Measurements from ENCODE around the gene TUBGCP3. TPM values are rescaled to one million over a fixed set of nuclear protein-coding genes. Genes with fewer than 3 reads are reported as not detected.
A peak's percentile ranks its signal among the peaks of the same experiment; 100 is the strongest.

The TUBGCP3 gene
- total RNA-seq, 2 experiments from 2014 or later = 56.9 to 57.4 TPM

DNA sequence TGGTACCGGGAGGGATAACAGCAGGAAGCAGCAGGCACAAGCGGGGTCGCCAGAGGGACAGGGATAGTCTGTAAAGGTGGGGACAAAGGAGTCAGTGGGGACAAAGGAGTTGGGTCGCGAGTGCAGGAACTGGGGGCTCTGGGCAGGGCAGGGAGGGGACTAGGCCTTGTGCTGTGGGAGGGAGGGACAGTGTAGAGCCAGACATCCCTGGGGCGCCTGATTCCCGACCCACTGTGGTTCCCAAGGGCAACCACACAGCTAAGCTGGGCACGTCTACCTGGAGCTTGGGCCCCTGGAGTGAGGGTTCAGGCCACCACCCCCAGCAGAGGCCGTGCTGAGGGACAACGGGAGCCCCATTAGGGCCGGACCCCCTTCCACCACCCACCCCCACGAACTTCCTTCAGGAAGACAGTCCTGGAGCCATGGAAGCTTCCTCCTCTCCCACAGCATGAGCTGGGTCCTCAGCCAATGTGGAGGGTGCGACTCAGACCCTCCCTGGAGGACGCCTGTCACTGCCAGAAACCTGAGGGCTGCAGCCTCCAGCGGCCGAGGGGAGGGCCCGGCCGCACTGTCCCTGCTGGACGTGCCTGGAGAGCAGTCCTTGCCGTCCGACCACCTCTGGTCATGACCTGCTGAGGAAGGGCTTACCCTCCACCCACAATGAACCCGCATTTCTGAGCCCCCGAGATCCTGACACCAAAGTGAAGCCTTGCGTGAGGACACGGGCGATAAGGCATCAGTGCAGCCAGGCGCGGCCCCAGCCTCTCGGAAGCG is 133.9 kb downstream of the TUBGCP3 start:
- DNase-seq = peak; percentile 7
- peaks cover 4% of the 10 kb centered on the region for H3K27me3 Mint-ChIP-seq
- ChIA-PET POLR2A (no interaction called here), CTCF (interaction anchor here (1.4 kb wide), 1 partner anchor 11 kb away, joined by 3 read pairs; no protein-coding TSS in a partner anchor)
- H3K9me3 Mint-ChIP-seq = peaks cover 2% of the 10 kb centered on the region
- no peaks in the 10 kb centered on the region for H3K36me3 Mint-ChIP-seq (ENCODE audit: low read depth)
- no peak overlapping the region for H3K27ac Mint-ChIP-seq
- no peak overlapping the region for H3K4me3 Mint-ChIP-seq
- no peaks in the 10 kb centered on the region for H3K4me1 Mint-ChIP-seq

DNA sequence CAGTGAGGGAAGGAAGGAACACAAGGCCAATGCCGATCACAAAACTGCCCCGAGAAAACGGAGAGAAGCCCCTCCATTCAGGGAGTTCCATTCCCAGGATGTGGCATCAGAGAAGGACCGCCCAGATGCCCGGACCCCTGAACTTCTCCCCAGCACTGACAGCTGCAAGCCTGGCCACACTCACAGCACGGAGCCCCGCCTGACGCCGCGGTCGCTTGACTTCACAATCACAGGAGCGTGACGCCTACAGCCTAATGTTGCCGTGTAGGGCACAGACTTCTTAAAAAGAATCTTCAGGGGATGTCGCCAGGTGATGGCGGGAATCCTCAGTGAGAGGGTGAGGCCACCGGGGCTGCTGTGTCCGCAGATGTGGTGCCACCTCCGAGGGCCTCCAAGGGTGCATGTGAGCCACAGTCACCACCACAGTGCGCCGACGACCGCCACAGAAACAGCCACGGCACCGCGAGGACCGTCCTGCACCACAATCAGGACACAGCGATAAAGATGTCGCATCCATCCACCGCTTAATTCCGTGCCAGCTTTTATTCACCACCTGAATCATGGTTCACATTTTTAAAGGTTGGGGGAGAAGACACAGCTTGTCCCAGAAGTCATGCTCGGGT is 134.6 kb downstream of the TUBGCP3 start:
- Mint-ChIP-seq H3K27me3 (no peaks in the 10 kb centered on the region), H3K4me1 (no peaks in the 10 kb centered on the region), H3K27ac (no peak overlapping the region), H3K4me3 (no peak overlapping the region), H3K9me3 (no peaks in the 10 kb centered on the region), H3K36me3 (ENCODE audit: low read depth) (no peaks in the 10 kb centered on the region)
- POLR2A ChIA-PET = no interaction called here
- CTCF ChIA-PET = no interaction called here
- DNase-seq = peak; percentile 13

DNA sequence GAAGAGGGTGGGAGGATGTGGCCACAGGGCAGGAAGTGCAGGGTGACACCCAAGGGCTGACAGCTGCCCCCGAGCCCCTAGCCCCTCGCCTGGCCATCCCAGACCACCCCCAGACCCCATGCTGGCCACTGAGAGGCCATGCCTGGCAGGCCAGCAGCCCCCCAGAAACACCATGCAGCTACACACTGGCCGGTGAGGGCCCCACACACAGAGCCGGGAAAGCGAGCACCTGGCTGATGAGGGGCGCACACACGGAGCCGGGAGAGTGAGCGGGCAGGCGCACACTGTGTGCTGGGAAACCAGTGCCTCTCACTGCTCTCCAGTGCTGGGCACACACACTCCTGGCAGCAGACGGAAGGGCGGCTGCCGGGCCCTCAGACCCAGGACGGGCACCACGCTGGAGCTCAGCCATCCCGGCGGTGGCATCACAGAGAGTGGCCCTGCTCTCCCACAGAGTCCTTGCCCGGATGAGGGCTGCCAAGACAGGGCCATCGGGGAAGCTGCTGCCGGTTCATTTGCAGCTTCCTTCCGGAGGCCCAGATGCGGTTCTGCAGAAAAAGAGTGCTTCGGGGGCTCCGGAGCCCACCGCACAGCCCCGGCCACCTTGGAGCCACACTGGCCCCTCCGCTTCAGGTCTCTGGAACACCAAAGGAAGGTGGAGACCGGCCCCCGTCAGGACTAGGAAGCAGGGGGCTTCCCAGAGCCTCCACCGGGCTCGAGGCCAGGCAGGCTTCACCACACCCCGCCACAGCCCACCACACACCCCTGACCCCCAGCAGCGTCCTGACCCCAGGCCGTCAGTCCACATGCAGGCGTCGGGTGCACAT is 135.4 kb downstream of the TUBGCP3 start:
- POLR2A ChIA-PET = no interaction called here
- H3K4me1 Mint-ChIP-seq = no peaks in the 10 kb centered on the region
- no peak overlapping the region for H3K27ac Mint-ChIP-seq
- CTCF ChIA-PET = no interaction called here
- no peaks in the 10 kb centered on the region for H3K9me3 Mint-ChIP-seq
- peak; percentile 11 for DNase-seq
- no peaks in the 10 kb centered on the region for H3K27me3 Mint-ChIP-seq
- no peak overlapping the region for H3K4me3 Mint-ChIP-seq
- H3K36me3 Mint-ChIP-seq (ENCODE audit: low read depth) = no peaks in the 10 kb centered on the region

DNA sequence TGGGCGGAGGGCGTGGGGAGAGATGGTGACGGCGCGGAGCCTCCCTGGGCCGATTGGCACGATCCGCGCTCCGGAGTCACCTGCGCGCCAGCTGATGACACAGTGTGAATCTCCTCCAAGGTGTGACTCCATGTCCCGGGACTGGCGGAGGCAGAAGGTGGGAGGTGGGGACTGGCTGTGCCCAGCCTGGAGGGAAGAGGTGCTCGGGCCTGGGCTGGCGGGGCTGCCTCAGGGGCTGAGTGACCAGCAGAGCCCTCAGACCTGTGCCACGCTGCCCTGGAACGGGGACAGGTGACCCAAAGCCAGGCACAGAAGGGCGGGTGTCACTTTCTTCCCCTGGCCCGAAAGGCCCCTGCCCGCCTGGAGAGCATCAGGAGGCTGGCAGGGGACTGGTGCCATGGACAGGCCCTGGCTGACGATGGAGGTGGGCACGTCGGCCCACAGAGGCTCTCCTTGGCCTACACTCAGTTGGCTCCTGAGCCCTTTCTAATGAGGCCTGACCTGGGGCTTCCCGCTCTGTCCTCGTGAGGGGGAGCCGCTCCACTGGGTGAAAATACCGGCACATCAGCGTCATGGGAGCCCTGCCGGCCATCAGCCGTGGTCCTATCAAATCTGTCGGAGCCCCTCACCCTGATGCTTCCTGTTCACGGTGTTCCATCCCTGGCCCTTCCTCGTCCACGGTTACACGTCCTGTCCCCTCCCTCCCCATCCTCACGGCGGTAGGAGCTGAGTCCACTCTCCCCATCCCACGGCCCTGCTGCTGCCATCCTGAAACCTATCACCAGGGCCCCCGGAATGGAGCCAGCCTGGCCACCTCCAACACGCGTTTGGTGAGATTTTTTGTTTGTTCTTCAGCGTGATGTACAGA is 136.2 kb downstream of the TUBGCP3 start:
- no peak overlapping the region for H3K27ac Mint-ChIP-seq
- H3K9me3 Mint-ChIP-seq = no peaks in the 10 kb centered on the region
- ChIA-PET CTCF (no interaction called here), POLR2A (no interaction called here)
- DNase-seq = peak; percentile 7
- no peaks in the 10 kb centered on the region for H3K4me1 Mint-ChIP-seq
- no peaks in the 10 kb centered on the region for H3K36me3 Mint-ChIP-seq (ENCODE audit: low read depth)
- no peak overlapping the region for H3K4me3 Mint-ChIP-seq
- H3K27me3 Mint-ChIP-seq = no peaks in the 10 kb centered on the region

DNA sequence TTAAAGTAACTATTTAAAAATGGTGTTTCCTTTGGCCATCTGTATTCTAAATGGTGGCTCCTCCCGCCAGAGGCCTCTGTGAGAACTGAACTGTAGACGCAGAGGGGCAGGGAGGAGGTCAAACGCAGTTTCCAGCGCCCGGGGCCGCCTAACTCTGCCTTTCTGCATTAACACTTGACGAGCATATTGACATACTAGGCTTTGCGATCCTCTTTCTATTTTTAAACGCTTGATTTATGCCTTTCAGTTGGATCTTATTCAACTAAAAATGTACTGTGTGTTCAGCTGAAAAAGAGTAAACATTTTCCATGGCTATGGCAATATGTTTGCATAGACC is 137.1 kb downstream of the TUBGCP3 start:
- ChIA-PET CTCF (no interaction called here), POLR2A (no interaction called here)
- H3K9me3 Mint-ChIP-seq = no peaks in the 10 kb centered on the region
- H3K36me3 Mint-ChIP-seq (ENCODE audit: low read depth) = no peaks in the 10 kb centered on the region
- no peak overlapping the region for H3K27ac Mint-ChIP-seq
- H3K4me1 Mint-ChIP-seq = no peaks in the 10 kb centered on the region
- no peak overlapping the region for H3K4me3 Mint-ChIP-seq
- DNase-seq = no peak
- no peaks in the 10 kb centered on the region for H3K27me3 Mint-ChIP-seq

DNA sequence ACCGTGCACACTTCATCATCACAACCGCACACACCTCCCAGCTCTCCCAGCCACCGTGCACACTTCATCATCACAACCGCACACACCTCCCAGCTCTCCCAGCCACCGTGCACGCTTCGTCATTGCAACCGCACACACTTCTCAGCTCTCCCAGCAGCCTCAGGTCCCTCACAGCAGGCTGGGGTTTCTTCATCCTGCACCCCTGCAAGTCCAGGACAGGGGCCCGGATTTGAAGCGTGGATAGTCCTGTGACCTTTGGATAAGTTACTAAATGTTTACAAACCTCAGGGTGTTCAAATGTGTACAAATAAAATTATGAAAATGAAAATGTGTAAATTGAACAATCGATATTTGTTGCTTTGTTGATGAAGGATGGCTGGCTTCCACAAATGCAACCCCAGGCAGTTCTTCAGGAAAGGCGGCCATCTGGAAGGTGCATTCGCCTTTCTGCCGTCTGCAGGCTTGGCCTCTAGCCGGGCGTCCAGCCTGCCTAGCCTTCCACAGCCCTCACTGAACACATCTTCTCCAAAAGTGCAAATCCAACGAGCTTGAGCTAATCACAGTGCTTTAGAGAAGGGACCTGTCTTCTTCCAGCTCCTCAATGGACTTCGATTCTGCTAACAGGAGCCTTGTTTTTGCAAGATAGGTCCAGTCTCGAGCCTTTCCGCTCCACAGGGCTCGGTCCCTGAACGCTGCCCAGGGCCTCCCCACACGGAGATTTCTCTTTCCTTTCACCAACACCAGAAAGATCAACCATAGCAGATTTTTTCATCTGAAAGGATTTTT is 137.6 kb downstream of the TUBGCP3 start:
- ChIA-PET POLR2A (no interaction called here), CTCF (no interaction called here)
- H3K36me3 Mint-ChIP-seq (ENCODE audit: low read depth) = no peaks in the 10 kb centered on the region
- no peaks in the 10 kb centered on the region for H3K9me3 Mint-ChIP-seq
- no peak overlapping the region for H3K27ac Mint-ChIP-seq
- DNase-seq = peak; percentile 7
- H3K4me3 Mint-ChIP-seq = no peak overlapping the region
- H3K4me1 Mint-ChIP-seq = no peaks in the 10 kb centered on the region
- no peaks in the 10 kb centered on the region for H3K27me3 Mint-ChIP-seq

DNA sequence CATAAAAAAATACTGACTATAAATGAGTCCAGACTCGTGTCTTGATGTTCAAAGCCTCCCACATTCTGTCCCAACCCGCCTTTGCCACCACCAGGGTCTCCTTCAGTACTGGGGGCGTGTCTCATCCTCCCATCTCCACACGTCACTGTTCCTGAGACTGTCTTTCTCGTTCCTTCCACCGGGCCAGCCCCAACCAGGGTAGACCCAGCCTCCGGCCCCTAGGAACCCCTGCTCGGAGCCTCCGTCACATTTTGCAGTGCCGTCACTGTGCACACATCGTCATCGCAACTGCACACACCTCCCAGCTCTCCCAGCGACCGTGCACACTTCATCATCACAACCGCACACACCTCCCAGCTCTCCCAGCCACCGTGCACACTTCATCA is 138.4 kb downstream of the TUBGCP3 start:
- no peaks in the 10 kb centered on the region for H3K27me3 Mint-ChIP-seq
- H3K27ac Mint-ChIP-seq = no peak overlapping the region
- H3K36me3 Mint-ChIP-seq (ENCODE audit: low read depth) = no peaks in the 10 kb centered on the region
- no peak overlapping the region for H3K4me3 Mint-ChIP-seq
- no peaks in the 10 kb centered on the region for H3K9me3 Mint-ChIP-seq
- ChIA-PET POLR2A (no interaction called here), CTCF (no interaction called here)
- peak; percentile 2 for DNase-seq
- no peaks in the 10 kb centered on the region for H3K4me1 Mint-ChIP-seq

DNA sequence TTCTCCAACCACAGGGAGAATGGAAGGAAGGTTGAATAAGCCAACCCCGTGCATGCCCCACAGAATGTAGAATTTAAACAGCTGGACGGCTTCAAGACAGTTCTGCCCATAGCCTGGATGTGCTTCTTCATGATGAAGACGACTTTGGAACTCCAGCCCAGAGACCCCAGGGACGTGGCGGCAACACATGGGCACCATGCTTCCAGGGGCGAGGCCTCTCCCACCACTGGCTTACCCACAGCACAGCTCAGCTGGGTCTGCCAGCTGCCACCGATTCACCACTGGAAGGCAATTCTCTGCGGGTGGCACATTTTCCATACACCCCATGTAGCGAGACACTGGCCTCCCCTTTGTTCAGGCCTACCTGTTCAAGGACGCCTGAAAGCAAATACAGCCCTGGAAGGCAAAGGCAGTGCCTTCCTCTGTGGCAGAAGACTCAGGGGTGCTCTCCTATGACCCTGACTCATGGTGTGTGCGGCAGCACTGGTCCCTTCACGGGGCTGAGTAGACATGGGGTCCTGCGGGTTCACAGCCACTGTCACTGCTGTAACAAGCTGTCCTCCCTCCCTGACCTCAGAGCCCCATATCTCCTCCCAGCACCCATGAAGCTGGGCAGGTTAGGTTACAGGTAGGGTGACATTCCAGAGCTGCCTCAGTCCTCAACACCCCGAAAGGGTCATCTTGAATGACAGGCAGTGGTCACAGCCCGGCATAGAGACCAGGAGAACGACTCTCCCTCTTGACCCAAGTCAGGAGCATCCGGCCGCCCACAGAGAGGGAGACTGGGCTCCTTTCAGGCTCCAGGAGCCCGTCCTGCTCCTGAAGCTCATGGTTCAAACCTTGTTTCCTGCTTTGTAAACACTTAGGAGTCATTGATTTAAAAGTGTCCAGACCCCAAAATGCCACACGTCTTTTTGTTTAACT is 139.1 kb downstream of the TUBGCP3 start:
- peaks cover under 1% of the 10 kb centered on the region for H3K27me3 Mint-ChIP-seq
- no peak overlapping the region for H3K27ac Mint-ChIP-seq
- H3K4me3 Mint-ChIP-seq = no peak overlapping the region
- H3K9me3 Mint-ChIP-seq = no peaks in the 10 kb centered on the region
- no peaks in the 10 kb centered on the region for H3K36me3 Mint-ChIP-seq (ENCODE audit: low read depth)
- peak; percentile 14 for DNase-seq
- ChIA-PET POLR2A (no interaction called here), CTCF (no interaction called here)
- H3K4me1 Mint-ChIP-seq = no peaks in the 10 kb centered on the region

DNA sequence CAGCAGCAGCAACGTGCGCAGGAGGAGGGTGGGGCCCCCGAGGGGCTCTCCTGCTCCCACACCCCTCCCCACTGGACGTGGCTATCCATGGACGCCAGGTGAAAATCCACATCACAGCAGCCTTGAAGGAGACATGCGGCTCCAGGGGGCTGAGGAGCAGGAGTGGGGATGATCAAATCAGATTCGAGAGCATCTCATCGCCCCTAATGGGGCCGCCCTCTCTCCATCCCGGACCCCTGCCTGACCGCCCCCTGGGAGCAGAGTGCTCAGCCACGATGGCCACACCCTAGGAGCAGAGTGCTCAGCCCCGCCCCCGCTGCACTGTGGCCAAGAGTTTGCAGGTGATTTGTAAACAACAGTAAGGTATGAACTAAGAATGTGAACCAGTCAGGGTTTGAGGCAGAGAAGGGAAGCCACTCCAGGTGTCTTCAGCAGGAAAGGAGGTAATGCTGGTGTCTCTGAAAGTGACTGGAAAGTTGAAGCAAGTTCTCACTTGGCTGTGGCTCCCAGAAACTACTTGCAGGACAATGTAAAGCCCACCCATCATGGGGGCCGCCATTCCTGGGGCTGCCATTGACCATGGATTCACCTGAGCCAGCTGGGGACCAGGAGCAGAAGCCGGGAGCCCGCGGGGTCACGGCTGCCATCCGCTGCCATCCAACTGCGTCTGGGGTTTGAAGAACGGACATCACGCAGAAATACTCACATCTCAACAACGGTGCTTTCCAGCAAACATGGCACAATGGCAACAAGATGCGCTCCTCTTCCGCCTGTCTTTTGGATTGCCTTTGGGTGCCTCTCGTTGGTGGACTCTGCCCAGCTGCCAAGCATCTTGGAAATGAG is 140.0 kb downstream of the TUBGCP3 start:
- Mint-ChIP-seq H3K4me1 (no peaks in the 10 kb centered on the region), H3K27ac (no peak overlapping the region), H3K27me3 (peaks cover 1% of the 10 kb centered on the region), H3K4me3 (no peak overlapping the region), H3K36me3 (ENCODE audit: low read depth) (no peaks in the 10 kb centered on the region), H3K9me3 (no peaks in the 10 kb centered on the region)
- POLR2A ChIA-PET = no interaction called here
- peak; percentile 5 for DNase-seq
- CTCF ChIA-PET = no interaction called here

DNA sequence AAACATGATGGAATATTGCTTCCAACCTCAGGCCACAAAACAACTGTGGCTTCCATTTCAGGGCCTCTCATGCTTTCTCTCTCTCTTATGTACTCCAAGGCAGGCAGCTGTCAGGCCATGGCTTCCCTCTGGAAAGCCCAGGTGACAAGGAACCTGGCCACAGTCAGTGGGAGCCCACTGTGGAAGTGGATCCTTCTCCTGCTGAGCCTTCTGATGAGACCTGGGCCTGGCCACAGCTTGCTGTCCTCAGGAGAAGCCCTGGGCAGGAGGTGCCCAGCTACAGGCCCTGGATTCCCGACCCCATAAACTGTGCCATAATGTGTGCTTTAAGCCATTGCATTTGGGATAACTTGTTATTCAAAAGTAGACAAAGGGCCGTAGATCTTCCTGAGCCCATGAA is 140.6 kb downstream of the TUBGCP3 start:
- peak; percentile 5 for DNase-seq
- CTCF ChIA-PET = no interaction called here
- H3K9me3 Mint-ChIP-seq = no peaks in the 10 kb centered on the region
- POLR2A ChIA-PET = no interaction called here
- no peak overlapping the region for H3K4me3 Mint-ChIP-seq
- no peaks in the 10 kb centered on the region for H3K4me1 Mint-ChIP-seq
- H3K36me3 Mint-ChIP-seq (ENCODE audit: low read depth) = no peaks in the 10 kb centered on the region
- peaks cover 1% of the 10 kb centered on the region for H3K27me3 Mint-ChIP-seq
- H3K27ac Mint-ChIP-seq = no peak overlapping the region

DNA sequence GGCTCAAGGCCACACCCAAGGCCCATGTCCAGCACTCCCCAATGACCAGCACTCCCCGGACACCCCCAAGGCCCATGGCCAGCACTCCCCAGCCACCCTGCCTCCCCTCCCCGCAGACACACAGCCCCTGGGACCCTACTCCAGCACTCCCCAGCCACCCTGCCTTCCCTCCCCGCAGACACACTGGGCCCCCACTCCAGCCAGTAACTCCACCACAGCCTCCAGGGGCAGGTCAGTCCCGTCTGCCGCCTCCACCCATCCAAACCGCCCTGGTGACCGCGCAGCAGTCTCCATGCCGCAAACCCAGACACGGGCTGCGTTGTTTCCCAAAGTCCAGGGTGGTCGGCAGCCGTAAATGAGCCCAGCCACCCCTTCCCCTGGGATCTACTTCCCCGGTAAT is 141.1 kb downstream of the TUBGCP3 start:
- CTCF ChIA-PET = no interaction called here
- Mint-ChIP-seq H3K4me1 (no peaks in the 10 kb centered on the region), H3K36me3 (ENCODE audit: low read depth) (no peaks in the 10 kb centered on the region), H3K27ac (no peak overlapping the region), H3K4me3 (no peak overlapping the region), H3K27me3 (peaks cover 1% of the 10 kb centered on the region), H3K9me3 (no peaks in the 10 kb centered on the region)
- POLR2A ChIA-PET = no interaction called here
- peak; percentile 8 for DNase-seq

Data from activated CD4-positive, alpha-beta memory T cell treated with anti-CD3 and anti-CD28 coated beads, Interleukin-2, amount 10 ng/mL, durations not matched to agents 7 days and 5 days (primary cell).